Neuronal stem cell (in vitro differentiated cells): Measurements from ENCODE around the gene RIPOR2.

Experiments
- DNase-seq: peaks from one replicate; pipeline ENCODE4 v3.0.0-alpha.2; 2013; ENCODE audit warnings: low spot score
- H2AFZ ChIP-seq: one replicate; pipeline ENCODE4 v1.6.1; 2013; ENCODE audit warnings: mild to moderate bottlenecking, low read length, inconsistent platforms
- H2AK5ac ChIP-seq: 2 replicates; pipeline ENCODE4 v1.6.1; 2013; ENCODE audit warnings: low read depth, mild to moderate bottlenecking, inconsistent platforms, low read length, moderate library complexity, mixed read lengths
- H2BK120ac ChIP-seq: 2 replicates; pipeline ENCODE4 v1.6.1; 2013; ENCODE audit warnings: low read depth, mild to moderate bottlenecking, inconsistent platforms, low read length, moderate library complexity, mixed read lengths
- H2BK12ac ChIP-seq: one replicate; pipeline ENCODE4 v1.6.1; 2013; ENCODE audit warnings: low read length, inconsistent platforms
- H2BK15ac ChIP-seq: 2 replicates; pipeline ENCODE4 v1.6.1; 2013; ENCODE audit warnings: mild to moderate bottlenecking, low read length, inconsistent platforms, mixed read lengths
- H2BK5ac ChIP-seq: one replicate; pipeline ENCODE4 v1.6.1; 2013; ENCODE audit warnings: inconsistent platforms, mild to moderate bottlenecking, low read length, moderate library complexity
- H3K14ac ChIP-seq: one replicate; pipeline ENCODE4 v1.6.1; 2013; ENCODE audit warnings: low read length, inconsistent platforms
- H3K18ac ChIP-seq: 2 replicates; pipeline ENCODE4 v1.6.1; 2013; ENCODE audit warnings: low read length, inconsistent platforms
- H3K23ac ChIP-seq: 2 replicates; pipeline ENCODE4 v1.6.1; 2013; ENCODE audit warnings: low read depth, mild to moderate bottlenecking, mixed read lengths, low read length, inconsistent platforms; ENCODE audit not compliant: poor library complexity
- H3K27ac ChIP-seq: replicated peaks from 3 replicates; pipeline ENCODE4 v1.5.1; 2013; ENCODE audit warnings: low read length, inconsistent platforms
- H3K27me3 ChIP-seq, 3 experiments: 2 replicates each; pipeline ENCODE4 v1.6.1; 2013; ENCODE audit warnings: low read length in 3 of 3, mild to moderate bottlenecking in 2 of 3, inconsistent platforms in 1 of 3, low read depth in 1 of 3, mixed read lengths in 1 of 3, moderate library complexity in 1 of 3; ENCODE audit not compliant: control insufficient read depth in 3 of 3, insufficient read depth in 3 of 3
- H3K36me3 ChIP-seq, 2 donors: replicated peaks in 1 of 2; 2 replicates each; pipeline ENCODE4 v1.6.1; 2013; ENCODE audit warnings: low read length in 2 of 2; ENCODE audit not compliant: control insufficient read depth in 2 of 2, insufficient read depth in 2 of 2
- H3K4ac ChIP-seq: 2 replicates; pipeline ENCODE4 v1.6.1; 2013; ENCODE audit warnings: inconsistent platforms, mild to moderate bottlenecking, low read length, moderate library complexity
- H3K4me1 ChIP-seq, 2 donors: 1 replicate in 1 of 2; 2 replicates in 1 of 2; pipeline ENCODE4 v1.6.1; 2013; ENCODE audit warnings: low read length in 2 of 2, low read depth in 1 of 2; ENCODE audit not compliant: control insufficient read depth in 2 of 2, insufficient read depth in 1 of 2
- H3K4me2 ChIP-seq: one replicate; pipeline ENCODE4 v1.6.1; 2013; ENCODE audit warnings: mild to moderate bottlenecking, low read length, inconsistent platforms; ENCODE audit not compliant: insufficient read depth, poor library complexity, severe bottlenecking
- H3K4me3 ChIP-seq, 2 donors: 2 replicates each; pipeline ENCODE4 v1.5.1; 2013; ENCODE audit warnings: low read length in 2 of 2, mild to moderate bottlenecking in 2 of 2, inconsistent platforms in 1 of 2, moderate library complexity in 1 of 2
- H3K79me1 ChIP-seq: one replicate; pipeline ENCODE4 v1.6.1; 2013; ENCODE audit warnings: low read depth, mild to moderate bottlenecking, inconsistent platforms, low read length, moderate library complexity
- H3K9ac ChIP-seq: one replicate; pipeline ENCODE4 v1.6.1; 2013; ENCODE audit warnings: mild to moderate bottlenecking, low read depth, low read length, inconsistent platforms; ENCODE audit not compliant: poor library complexity
- H3K9me3 ChIP-seq, 2 donors: replicated peaks in 1 of 2; 2 replicates each; pipeline versions ENCODE3 to v1.6.1; 2013; ENCODE audit warnings: low read length in 2 of 2, mild to moderate bottlenecking in 2 of 2, inconsistent platforms in 1 of 2, low read depth in 1 of 2, mixed read lengths in 1 of 2, moderate library complexity in 1 of 2; ENCODE audit not compliant: control insufficient read depth in 2 of 2, insufficient read depth in 1 of 2
- H4K8ac ChIP-seq: one replicate; pipeline ENCODE4 v1.6.1; 2013; ENCODE audit warnings: low read depth, mild to moderate bottlenecking, inconsistent platforms, low read length, moderate library complexity
- H4K91ac ChIP-seq: one replicate; pipeline ENCODE4 v1.6.1; 2013; ENCODE audit warnings: low read length, low read depth, mild to moderate bottlenecking, inconsistent platforms; ENCODE audit not compliant: poor library complexity
- WGBS, 2 donors: extraction: QIAGEN DNeasy Blood & Tissue Kit; methylation state at CpG; one replicate each; pipeline ENCODE4 v1.1.7; 2013; ENCODE audit warnings: missing lambda C conversion rate in 2 of 2, mixed read lengths in 1 of 2; ENCODE audit not compliant: insufficient read length in 2 of 2, insufficient replicate concordance in 1 of 2; ENCODE audit errors: extremely low coverage in 2 of 2; 5-methylcytosine and 5-hydroxymethylcytosine counted together

RIPOR2 gene

DNA sequence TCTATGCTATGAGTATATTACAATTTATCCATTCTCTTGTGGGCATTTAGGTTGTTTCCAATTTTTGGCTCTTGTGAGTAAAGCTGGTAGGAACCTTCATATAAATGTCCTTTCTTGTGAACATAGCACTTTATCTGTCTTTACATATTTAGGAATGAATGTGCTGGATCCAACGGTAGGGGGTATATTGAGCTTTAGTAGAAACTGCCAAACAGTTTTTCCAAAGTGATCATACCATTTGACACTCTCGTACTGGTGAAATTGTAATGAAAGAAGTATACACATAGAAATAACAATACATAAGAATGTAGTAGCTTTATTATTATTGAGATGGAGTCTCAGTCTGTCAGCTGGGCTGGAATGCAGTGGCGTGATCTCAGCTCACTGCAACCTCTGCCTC is 106.1 kb downstream of the RIPOR2 start:
- Histone ChIP-seq H3K79me1 (no peaks in the 10 kb centered on the region), H4K8ac (no peak overlapping the region), H2AK5ac (no peak overlapping the region), H3K27me3 (no peaks in the 10 kb centered on the region), H2BK15ac (no peak overlapping the region), H3K4me2 (no peak overlapping the region), H4K91ac (no peak overlapping the region), H3K36me3 (peaks cover 0 to 52% of the 10 kb centered on the region in 2 donors), H2BK12ac (no peak overlapping the region), H3K14ac (no peak overlapping the region), H3K4me3 (no peak overlapping the region), H3K9ac (no peak overlapping the region), H2BK120ac (no peak overlapping the region), H2BK5ac (no peak overlapping the region), H3K27ac (no peak overlapping the region), H3K4ac (no peak overlapping the region), H2AFZ (no peak overlapping the region), H3K23ac (no peak overlapping the region), H3K18ac (no peak overlapping the region), H3K9me3 (no peaks in the 10 kb centered on the region), H3K4me1 (peaks cover 0 to 4% of the 10 kb centered on the region in 2 donors)
- WGBS, 2 donors: no CpG with 5 or more reads among the region's 3 CpGs
- DNase-seq: no peak

- H3K14ac ChIP-seq: no peak overlapping the region
These were observed 107.8 kb downstream of the RIPOR2 start for GRCh38 chr6:24827970-24828369.

DNA sequence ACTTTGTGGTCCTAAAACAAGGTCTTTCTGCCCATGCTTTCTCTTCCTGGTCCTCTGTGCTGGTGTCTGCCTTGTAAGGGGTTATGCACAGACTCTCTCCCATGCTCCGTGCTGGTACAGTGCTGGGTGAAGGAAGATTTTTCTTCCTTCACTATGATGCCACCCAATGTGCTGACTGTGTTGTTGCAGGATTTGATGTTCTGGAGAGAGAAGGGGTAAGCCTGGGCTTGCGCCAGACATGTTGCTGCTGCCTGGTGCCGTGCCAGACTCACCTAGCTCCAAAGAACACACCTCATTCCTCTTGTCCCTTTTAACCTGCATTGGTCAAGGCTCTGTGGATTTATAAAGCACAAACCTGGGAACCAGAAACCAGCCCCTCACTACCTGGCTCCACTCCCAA is 108.6 kb downstream of the RIPOR2 start:
- no CpG with 5 or more reads among the region's 3 CpGs for WGBS, 2 donors
- Histone ChIP-seq H3K79me1 (no peaks in the 10 kb centered on the region), H3K4ac (no peak overlapping the region), H2AK5ac (no peak overlapping the region), H3K27ac (no peak overlapping the region), H3K36me3 (peaks cover 0 to 57% of the 10 kb centered on the region in 2 donors), H2AFZ (no peak overlapping the region), H3K9me3 (no peaks in the 10 kb centered on the region), H3K27me3 (no peaks in the 10 kb centered on the region), H3K9ac (no peak overlapping the region), H3K4me1 (peaks cover 0 to 4% of the 10 kb centered on the region in 2 donors), H2BK5ac (no peak overlapping the region), H3K4me3 (no peak overlapping the region), H4K8ac (no peak overlapping the region), H3K4me2 (no peak overlapping the region), H2BK120ac (no peak overlapping the region), H3K23ac (no peak overlapping the region), H2BK15ac (no peak overlapping the region), H2BK12ac (no peak overlapping the region), H3K14ac (no peak overlapping the region), H3K18ac (no peak overlapping the region), H4K91ac (no peak overlapping the region)
- DNase-seq: no peak

More at GRCh38 chr6:24827970-24828369, 107.8 kb downstream of the RIPOR2 start:
- no peak for DNase-seq
- Histone ChIP-seq H3K23ac (no peak overlapping the region), H3K27me3 (no peaks in the 10 kb centered on the region), H3K36me3 (peaks cover 0 to 64% of the 10 kb centered on the region in 2 donors), H2AFZ (no peak overlapping the region), H2BK15ac (no peak overlapping the region), H4K91ac (no peak overlapping the region), H3K18ac (no peak overlapping the region), H2BK12ac (no peak overlapping the region), H4K8ac (no peak overlapping the region), H3K4me3 (no peak overlapping the region), H3K9ac (no peak overlapping the region), H2BK120ac (no peak overlapping the region), H2AK5ac (no peak overlapping the region), H3K4ac (no peak overlapping the region), H3K9me3 (no peaks in the 10 kb centered on the region), H3K4me2 (no peak overlapping the region), H3K27ac (no peak overlapping the region), H3K79me1 (no peaks in the 10 kb centered on the region), H3K4me1 (peaks cover 0 to 4% of the 10 kb centered on the region in 2 donors), H2BK5ac (no peak overlapping the region)
- no CpG with 5 or more reads among the region's 8 CpGs for WGBS, 2 donors

DNA sequence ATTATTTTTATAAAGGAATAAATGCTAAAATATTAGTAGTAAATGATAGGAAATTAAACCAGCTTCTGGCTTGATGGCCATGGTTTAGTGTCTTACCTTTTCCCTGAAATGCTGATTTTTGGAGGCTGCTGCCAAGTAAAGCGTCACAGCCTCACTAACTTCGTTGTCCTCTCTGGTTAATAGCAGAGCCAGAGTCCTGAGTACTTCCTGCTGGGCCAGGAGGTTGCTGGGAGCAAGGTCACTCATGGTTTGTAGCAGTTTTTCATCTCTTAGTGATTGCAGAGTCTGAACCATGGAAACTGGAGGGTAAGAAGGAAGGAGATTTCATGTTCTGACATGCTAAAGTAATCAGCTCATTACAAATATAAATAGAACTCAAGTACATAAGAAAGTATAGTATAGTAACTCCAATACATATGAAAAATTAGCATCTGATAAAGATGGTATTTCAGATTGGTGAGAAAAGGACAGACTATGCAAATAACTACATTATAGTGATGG is 110.6 kb downstream of the RIPOR2 start:
- no peak overlapping the region for H3K27ac ChIP-seq
- H3K23ac ChIP-seq: no peak overlapping the region
- no peak overlapping the region for H4K8ac ChIP-seq
- H3K18ac ChIP-seq: no peak overlapping the region
- H2AK5ac ChIP-seq: no peak overlapping the region
- H4K91ac ChIP-seq: no peak overlapping the region
- no peak for DNase-seq
- H3K14ac ChIP-seq: no peak overlapping the region
- H2BK15ac ChIP-seq: no peak overlapping the region
- no peaks in the 10 kb centered on the region for H3K27me3 ChIP-seq
- no peak overlapping the region for H2BK5ac ChIP-seq
- no peaks in the 10 kb centered on the region for H3K79me1 ChIP-seq
- H3K4me2 ChIP-seq: no peak overlapping the region
- H3K4me1 ChIP-seq: no peaks in the 10 kb centered on the region
- no peak overlapping the region for H3K4me3 ChIP-seq
- H2AFZ ChIP-seq: no peak overlapping the region
- WGBS, 2 donors: no CpG with 5 or more reads among the region's 2 CpGs
- no peak overlapping the region for H3K9ac ChIP-seq
- H3K36me3 ChIP-seq: peaks cover 0 to 40% of the 10 kb centered on the region in 2 donors
- no peaks in the 10 kb centered on the region for H3K9me3 ChIP-seq
- no peak overlapping the region for H3K4ac ChIP-seq
- no peak overlapping the region for H2BK12ac ChIP-seq
- H2BK120ac ChIP-seq: no peak overlapping the region
